ENCODE results near the gene SLC6A2. TPM values are rescaled to one million over a fixed set of nuclear protein-coding genes. Genes with fewer than 3 reads are reported as not detected.
A peak's percentile ranks its signal among the peaks of the same experiment; 100 is the strongest.

SLC6A2 gene
- total RNA-seq, 3 donors from 2014 or later, result 0.15 to 0.66 (median 0.64) TPM

- Histone ChIP-seq H3K27me3 (peaks cover 0 to 6% of the 10 kb centered on the region in 2 donors), H3K36me3 (no peaks in the 10 kb centered on the region), H3K9me3 (no peaks in the 10 kb centered on the region), H3K4me1 (no peaks in the 10 kb centered on the region), H3K27ac (no peak overlapping the region), H3K4me3 (no peak overlapping the region)
- DNase-seq (ENCODE audit: low spot score in 2 of 2), result no peak
- intact Hi-C loops (cut with DNase I; ENCODE audit: low total_unique reads), result no loop called here
- TF ChIP-seq CTCF (IDR thresholded peaks at IDR 0.05) (no peak), POLR2A (IDR thresholded peaks at IDR 0.05) (no peak), POLR2AphosphoS5 (IDR thresholded peaks at IDR 0.05) (no peak)
Observed at GRCh38 chr16:55647343-55647742, 8.4 kb upstream of the SLC6A2 start.

GRCh38 chr16:55647798-55648197 lies 8.0 kb upstream of the SLC6A2 start:
- TF ChIP-seq POLR2A (IDR thresholded peaks at IDR 0.05) (no peak), POLR2AphosphoS5 (IDR thresholded peaks at IDR 0.05) (no peak), CTCF (IDR thresholded peaks at IDR 0.05) (no peak)
- Histone ChIP-seq H3K27me3 (peaks cover 0 to 11% of the 10 kb centered on the region in 2 donors), H3K4me3 (no peak overlapping the region), H3K9me3 (no peaks in the 10 kb centered on the region), H3K36me3 (no peaks in the 10 kb centered on the region), H3K4me1 (no peaks in the 10 kb centered on the region), H3K27ac (no peak overlapping the region)
- intact Hi-C loops (cut with DNase I; ENCODE audit: low total_unique reads), result no loop called here
- DNase-seq (ENCODE audit: low spot score in 2 of 2), result no peak

- peaks cover 6% of the 10 kb centered on the region in 2 donors for H3K4me1 ChIP-seq
- no peak for DNase-seq (ENCODE audit: low spot score in 2 of 2)
- H3K9me3 ChIP-seq, result no peaks in the 10 kb centered on the region
- peaks cover 0 to 53% of the 10 kb centered on the region in 2 donors for H3K27me3 ChIP-seq
- H3K4me3 ChIP-seq, result no peak overlapping the region
- H3K27ac ChIP-seq, result no peak overlapping the region
- no peaks in the 10 kb centered on the region for H3K36me3 ChIP-seq
- TF ChIP-seq POLR2AphosphoS5 (IDR thresholded peaks at IDR 0.05), result no peak
- TF ChIP-seq CTCF (IDR thresholded peaks at IDR 0.05), result no peak
- no peak for TF ChIP-seq POLR2A (IDR thresholded peaks at IDR 0.05)
- intact Hi-C loops (cut with DNase I; ENCODE audit: low total_unique reads), result no loop called here
Observed at GRCh38 chr16:55651841-55652824, 3.7 kb upstream of the SLC6A2 start.

- intact Hi-C loops (cut with DNase I; ENCODE audit: low total_unique reads), result no loop called here
- Histone ChIP-seq H3K9me3 (no peaks in the 10 kb centered on the region), H3K4me3 (no peak overlapping the region), H3K36me3 (no peaks in the 10 kb centered on the region), H3K27me3 (peaks cover 0 to 57% of the 10 kb centered on the region in 2 donors), H3K4me1 (peaks cover 6% of the 10 kb centered on the region in 2 donors), H3K27ac (no peak overlapping the region)
- no peak for DNase-seq (ENCODE audit: low spot score in 2 of 2)
- TF ChIP-seq CTCF (IDR thresholded peaks at IDR 0.05), result no peak
- no peak for TF ChIP-seq POLR2A (IDR thresholded peaks at IDR 0.05)
- TF ChIP-seq POLR2AphosphoS5 (IDR thresholded peaks at IDR 0.05), result no peak
Observed at GRCh38 chr16:55653106-55653505, 2.7 kb upstream of the SLC6A2 start.

GRCh38 chr16:55655381-55655896 lies 349 bp upstream of the SLC6A2 start:
- DNase-seq (ENCODE audit: low spot score in 2 of 2), result no peak
- peaks cover 0 to 57% of the 10 kb centered on the region in 2 donors for H3K27me3 ChIP-seq
- H3K4me3 ChIP-seq, result peak overlapping the region; percentile 41 to 72 (median 43)

More at GRCh38 chr16:55655381-55655896, 349 bp upstream of the SLC6A2 start:
- Histone ChIP-seq H3K27ac (no peak overlapping the region), H3K4me1 (peaks cover 6% of the 10 kb centered on the region in 2 donors), H3K36me3 (no peaks in the 10 kb centered on the region), H3K9me3 (no peaks in the 10 kb centered on the region)
- TF ChIP-seq CTCF (IDR thresholded peaks at IDR 0.05) (no peak), POLR2A (IDR thresholded peaks at IDR 0.05) (no peak), POLR2AphosphoS5 (IDR thresholded peaks at IDR 0.05) (no peak)
- intact Hi-C loops (cut with DNase I; ENCODE audit: low total_unique reads), result no loop called here
